Superior temporal gyrus (tissue), 1 donor: Measurements from ENCODE around the gene BZW1.

Source experiments
- DNase-seq: peaks from one replicate; pipeline ENCODE4 v3.0.0-alpha.2; 2016; ENCODE audit errors: extremely low spot score

Gene BZW1

GRCh38 chr2:200839513-200839912 lies 27.8 kb downstream of the BZW1 start:
- no peak for DNase-seq

- DNase-seq, result no peak
Measured at GRCh38 chr2:200843993-200844948, 32.6 kb downstream of the BZW1 start.

DNA sequence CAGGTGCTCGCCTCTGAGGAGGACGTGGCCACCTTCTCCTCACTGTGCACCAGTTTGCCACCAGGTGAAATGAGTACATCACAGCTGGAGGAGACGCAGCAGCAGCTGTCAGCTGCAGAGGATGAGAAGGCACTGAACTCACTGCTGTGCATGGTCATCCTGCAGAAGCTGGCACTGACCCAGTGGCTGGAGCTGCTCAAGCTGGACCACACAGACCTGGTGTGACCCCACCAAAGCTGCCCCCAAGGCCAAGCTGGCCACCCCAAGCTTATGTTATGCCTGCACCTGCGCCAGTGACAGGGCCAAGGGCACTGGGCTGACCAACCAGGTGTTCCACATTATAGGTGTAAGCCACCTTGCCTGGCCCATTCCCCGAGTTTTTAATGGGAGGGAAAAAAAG lies 33.5 kb downstream of the BZW1 start:
- no peak for DNase-seq

DNA sequence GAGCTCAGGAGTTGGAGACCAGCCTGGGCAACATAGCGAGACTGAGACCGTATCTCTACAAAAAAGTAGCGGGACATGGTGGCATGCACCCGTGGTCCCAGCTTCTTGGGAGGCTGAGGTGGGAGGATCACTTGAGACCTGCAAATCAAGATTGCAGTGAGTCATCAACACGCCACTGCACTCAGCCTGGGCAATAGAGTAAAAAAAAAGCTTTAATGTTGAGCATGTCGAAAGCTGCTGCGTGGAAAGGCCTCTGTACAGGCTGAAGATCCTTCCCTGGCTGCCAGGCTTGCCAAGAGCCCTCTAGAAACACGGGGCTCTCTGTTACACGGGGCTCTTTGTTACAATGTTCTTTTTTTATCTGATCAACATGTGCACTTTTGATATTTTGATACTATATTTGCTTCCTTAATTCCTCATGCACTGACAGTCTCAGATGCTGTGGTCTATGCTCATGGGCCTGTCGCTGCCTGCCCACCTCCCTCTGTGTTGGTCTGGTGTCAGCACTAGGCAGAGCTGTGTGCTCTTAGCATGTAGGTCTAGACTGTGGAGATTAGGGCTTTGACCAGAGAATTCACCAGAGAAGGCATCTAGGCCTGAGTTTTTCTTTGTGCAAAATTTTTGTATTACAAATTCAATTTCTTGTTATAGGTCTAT lies 34.1 kb downstream of the BZW1 start:
- no peak for DNase-seq

- no peak for DNase-seq
Measured at GRCh38 chr2:200847269-200847668, 35.6 kb downstream of the BZW1 start.

DNA sequence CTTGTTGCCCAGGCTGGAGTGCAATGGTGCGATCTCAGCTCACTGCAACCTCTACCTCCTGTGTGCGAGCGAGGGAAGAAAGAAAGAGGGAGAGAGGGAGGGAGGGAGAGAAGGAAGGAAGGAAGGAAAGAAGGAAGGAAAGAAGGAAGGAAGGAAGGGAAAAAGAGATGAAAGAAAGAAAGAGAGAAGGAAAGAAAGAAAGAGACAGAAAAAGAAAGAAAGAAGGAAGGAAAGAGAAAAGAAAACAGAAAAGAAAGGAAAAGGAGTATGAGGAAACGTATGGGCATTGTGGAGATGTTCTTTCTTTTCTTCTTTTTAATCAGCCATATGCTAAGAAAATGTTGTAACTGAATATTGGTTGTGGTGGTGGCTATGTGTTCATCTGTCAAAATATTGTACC lies 36.2 kb downstream of the BZW1 start:
- no peak for DNase-seq

DNA sequence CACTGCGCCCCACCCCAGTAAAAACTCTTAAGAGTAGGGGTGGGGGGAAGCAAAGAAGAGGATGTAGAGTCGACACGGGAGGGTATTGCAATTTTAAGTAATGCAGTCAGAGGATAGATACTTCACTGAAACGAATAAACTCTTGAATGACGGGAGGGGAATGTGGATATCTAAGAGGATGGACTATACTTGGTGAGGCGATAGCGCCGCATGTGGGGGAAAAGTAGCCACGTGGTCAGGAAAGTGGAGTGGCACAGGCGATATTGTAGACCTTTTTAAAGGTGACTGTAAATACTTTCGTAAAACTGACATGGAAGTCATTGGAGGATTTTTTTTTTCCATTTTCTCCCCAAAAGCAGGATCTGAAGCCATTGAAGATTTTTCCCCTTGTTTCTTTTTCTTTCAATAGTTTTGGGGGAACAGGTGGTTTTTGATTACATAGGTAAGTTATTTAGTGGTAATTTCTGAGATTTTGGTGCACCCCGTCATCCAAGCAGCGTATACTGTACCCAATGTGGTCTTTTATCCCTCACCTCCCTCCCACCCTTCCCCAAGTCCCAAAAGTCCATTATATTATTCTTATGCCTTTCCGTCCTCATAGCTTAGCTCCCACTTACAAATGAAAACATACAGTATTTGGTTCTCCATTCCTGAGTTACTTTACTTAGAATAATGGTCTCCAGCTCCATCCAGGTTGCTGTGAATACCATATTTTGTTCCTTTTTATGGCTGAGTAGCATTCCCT lies 39.0 kb downstream of the BZW1 start:
- DNase-seq, result no peak

GRCh38 chr2:200851398-200852248 lies 39.9 kb downstream of the BZW1 start:
- no peak for DNase-seq

DNA sequence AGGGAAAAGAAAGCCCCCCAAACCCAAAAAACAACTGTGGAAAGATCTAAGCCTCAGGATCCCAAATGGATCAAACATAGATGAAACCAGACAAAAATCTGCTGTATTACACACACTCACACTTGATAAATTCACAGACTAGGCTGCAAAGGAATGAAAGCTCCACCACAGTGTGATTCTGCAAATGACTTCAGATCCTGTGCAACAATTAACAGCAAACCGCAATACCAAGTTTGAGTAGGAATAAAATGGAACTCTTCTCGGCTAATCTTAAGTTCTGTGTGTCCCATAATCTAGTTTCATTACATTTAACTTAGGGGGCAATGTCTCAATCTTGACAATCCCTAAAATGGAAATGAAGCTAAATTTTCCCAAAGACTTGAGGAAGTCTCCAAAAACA lies 40.9 kb downstream of the BZW1 start:
- DNase-seq, result no peak

DNA sequence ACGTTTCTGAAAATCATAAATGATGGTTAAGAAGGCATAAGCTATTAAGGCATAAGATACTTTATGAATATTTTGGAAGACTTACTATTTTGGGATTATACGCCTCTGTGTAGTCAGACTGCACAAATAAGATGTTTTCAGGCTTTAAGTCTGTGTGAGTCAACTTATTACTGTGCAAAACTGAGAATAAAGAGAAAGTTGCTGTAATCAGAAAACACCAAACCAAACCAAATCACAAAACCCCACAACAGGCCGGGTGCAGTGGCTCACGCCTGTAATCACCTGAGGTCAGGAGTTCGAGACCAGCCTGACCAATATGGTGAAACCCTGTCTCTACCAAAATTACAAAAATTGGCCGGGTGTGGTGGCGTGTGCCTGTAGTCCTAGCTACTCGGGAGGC lies 45.1 kb downstream of the BZW1 start:
- no peak for DNase-seq

DNA sequence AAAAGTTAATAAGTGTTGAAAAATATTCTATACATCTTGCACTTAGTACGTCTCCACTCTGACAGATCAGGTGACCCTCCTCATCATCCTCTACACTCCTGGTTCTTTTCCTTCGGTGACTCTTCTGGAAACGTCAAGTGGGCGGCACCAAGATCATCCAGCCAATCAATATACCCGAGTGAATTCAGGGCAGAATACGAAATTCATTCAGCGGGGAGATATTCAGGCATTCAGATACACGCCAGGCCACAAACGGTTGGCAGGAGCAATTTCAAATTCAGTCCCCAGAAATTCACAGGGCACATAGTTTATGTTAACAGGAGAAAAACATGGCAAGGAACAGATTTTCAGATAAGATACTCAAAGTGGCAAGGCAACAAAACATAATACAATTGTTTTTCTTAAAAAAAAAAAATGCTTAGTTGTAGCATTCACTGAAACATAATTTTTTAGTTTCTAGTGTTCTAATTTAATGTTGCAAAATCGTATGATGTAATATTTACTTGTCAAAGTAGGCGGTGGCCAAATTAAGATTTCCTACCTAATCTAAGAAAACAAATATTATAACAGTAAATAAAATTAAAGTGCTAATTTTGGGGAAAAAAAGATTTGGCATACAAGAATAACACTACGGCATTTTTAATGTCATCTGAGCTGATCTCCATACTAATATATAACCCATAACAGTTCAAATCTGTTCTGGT lies 48.5 kb downstream of the BZW1 start:
- peak; percentile 38 for DNase-seq

- peak; percentile 33 for DNase-seq
Measured at GRCh38 chr2:200861617-200862155, 50.0 kb downstream of the BZW1 start.

- DNase-seq, result peak; percentile 52
Measured at GRCh38 chr2:200862532-200863000, 50.9 kb downstream of the BZW1 start.

DNA sequence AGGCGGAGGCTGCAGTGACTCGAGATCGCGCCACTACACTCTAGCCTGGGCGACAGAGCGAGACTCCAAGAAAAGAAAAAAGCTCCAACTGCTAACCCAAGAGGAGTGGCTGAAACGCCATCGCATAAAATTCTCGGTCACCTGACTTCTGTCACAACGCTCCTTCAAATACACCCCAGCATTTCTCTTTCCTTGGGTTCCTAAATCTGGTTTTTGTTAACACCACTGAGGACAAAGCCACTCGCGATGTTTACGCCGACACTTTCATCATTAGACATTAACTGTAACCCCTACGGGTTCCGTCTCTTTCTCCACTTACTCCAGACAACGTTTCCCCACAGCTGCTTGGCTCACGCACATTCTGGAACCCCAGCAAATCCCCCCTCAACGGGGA lies 52.1 kb downstream of the BZW1 start:
- DNase-seq, result peak; percentile 78

DNA sequence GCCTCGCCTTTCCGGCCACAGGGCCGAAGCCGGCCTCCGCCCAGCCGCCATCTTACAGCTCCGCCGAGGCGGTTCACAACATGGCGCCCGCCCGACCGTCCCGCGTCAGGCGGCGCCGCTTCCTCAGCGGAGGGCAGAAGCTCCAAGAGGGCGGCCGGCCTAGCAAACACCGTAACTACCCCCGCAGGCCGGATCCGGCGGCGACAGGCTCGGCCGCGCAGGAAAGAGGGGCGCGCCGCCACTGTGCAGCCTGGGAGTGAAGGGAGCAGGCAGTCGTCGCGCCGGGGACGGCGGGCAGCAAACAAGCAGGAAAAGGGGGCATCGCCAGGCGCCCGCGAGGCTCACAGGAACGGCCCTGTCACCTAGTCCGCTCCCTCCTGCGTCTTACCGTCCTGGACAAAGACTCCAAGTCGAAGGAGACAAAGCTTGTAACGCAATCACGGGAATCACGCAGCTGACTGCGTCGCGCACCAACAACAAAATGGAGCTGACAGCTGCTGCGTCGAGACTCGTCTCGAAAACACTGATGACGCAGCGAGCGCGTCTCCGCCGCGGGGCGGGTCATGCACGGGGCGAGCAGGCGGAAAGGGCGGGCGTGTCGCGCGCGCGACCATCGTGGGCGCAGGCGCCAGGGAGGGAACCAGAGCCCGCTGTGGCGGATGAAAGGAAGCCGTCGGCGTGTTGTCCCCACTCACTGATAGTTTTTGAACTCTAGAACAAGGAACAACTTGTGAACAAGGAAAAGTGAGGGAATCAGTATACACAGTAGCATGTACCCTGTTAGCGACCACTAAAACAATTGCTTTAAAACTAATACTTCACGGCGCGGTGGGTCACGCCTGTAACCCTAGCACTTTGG lies 52.7 kb downstream of the BZW1 start, which contains the start of gene CLK1:
Gene CLK1, minus strand, starts transcription at position 483 of the 859 bp plus-strand sequence. CDS start 2,796 bp downstream, outside the sequence.
- peak; percentile 97 for DNase-seq

- no peak for DNase-seq
Measured at GRCh38 chr2:200869014-200869413, 57.3 kb downstream of the BZW1 start.

DNA sequence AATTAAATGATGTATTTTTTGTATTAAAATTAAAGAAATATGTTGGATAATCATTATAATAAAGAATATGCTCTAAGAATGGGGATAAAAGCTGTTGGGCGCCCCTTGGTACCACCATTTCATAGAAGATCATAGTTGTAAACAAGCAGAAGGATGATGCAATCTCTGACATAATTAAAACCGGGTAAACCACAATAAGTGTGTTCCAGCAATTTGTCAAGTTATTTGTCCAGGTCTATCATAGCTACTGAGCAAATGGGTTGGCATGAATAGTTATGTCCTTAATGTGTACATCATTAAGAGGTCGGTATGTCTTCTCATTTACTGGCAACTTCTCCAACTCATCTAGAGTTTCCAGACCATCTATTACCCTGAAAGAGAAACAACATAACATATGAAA lies 59.4 kb downstream of the BZW1 start:
- no peak for DNase-seq

GRCh38 chr2:200873560-200873959 lies 61.9 kb downstream of the BZW1 start:
- DNase-seq, result no peak
